ENCODE measurements around the gene ENDOU. TPM values are rescaled to one million over a fixed set of nuclear protein-coding genes. Genes with fewer than 3 reads are reported as not detected.

ENDOU gene
- total RNA-seq, 4 donors from 2014 or later, result 0.32 TPM; not detected in 3

- intact Hi-C loops (cut with DNase I; ENCODE audit: low total_unique reads), result no loop called here
- H3K4me3 ChIP-seq, result peak within 1 kb of the TSS; percentile 44 to 56 (median 46)
- H3K27me3 ChIP-seq, result no peaks in the 10 kb centered on the region
- in situ Hi-C loops (cut with MboI; ENCODE audit: low pct_ligation_motif_present in 1 of 4, low pct_unique_long_range_greater_than_20kb in 1 of 4, low sequenced_read_pairs in 3 of 4), result no loop called here
- peaks cover 16 to 45% (median 39%) of the 10 kb centered on the region in 4 donors for H3K4me1 ChIP-seq
- peak within 1 kb of the TSS; percentile 78 to 84 (median 82) for H3K27ac ChIP-seq
- 0 to 2% methylated on average over 16 to 40 of the region's 57 CpGs for WGBS, 2 donors (ENCODE audit: low coverage in 1 of 2)
- H3K36me3 ChIP-seq, result no peaks in the 10 kb centered on the region
- no peaks in the 10 kb centered on the region for H3K9me3 ChIP-seq
- TF ChIP-seq CTCF (IDR thresholded peaks at IDR 0.05), result peak; percentile 44 to 77 (median 51)
- TF ChIP-seq EP300 (IDR thresholded peaks at IDR 0.05; ENCODE audit: low read depth), result peak; percentile 13
- peak; percentile 35 to 55 (median 48) for TF ChIP-seq POLR2AphosphoS5 (IDR thresholded peaks at IDR 0.05)
- TF ChIP-seq POLR2A (IDR thresholded peaks at IDR 0.05), result peak; percentile 50
- DNase-seq, result peak; percentile 86
Observed at GRCh38 chr12:47758834-47759690, 33.8 kb upstream of the ENDOU start, which contains the start of gene RAPGEF3. TSS of gene RAPGEF3 (minus strand) at chr12:47758880. CDS start at chr12:47758556, 324 bp downstream.

GRCh38 chr12:47758584-47758833 lies 33.2 kb upstream of the ENDOU start:
- H3K27me3 ChIP-seq, result no peaks in the 10 kb centered on the region
- no peak for DNase-seq
- intact Hi-C loops (cut with DNase I; ENCODE audit: low total_unique reads), result no loop called here
- H3K4me3 ChIP-seq, result peak overlapping the region; percentile 44 to 56 (median 46)
- H3K9me3 ChIP-seq, result no peaks in the 10 kb centered on the region
- peak overlapping the region; percentile 78 to 84 (median 82) for H3K27ac ChIP-seq
- 9% methylated on average over 3 of the region's 10 CpGs; no CpG with 5 or more reads in 1 of the 2 donors for WGBS, 2 donors (ENCODE audit: low coverage in 1 of 2)
- in situ Hi-C loops (cut with MboI; ENCODE audit: low pct_ligation_motif_present in 1 of 4, low pct_unique_long_range_greater_than_20kb in 1 of 4, low sequenced_read_pairs in 3 of 4), result no loop called here
- TF ChIP-seq POLR2AphosphoS5 (IDR thresholded peaks at IDR 0.05), result no peak
- no peak for TF ChIP-seq EP300 (IDR thresholded peaks at IDR 0.05; ENCODE audit: low read depth)
- no peak for TF ChIP-seq CTCF (IDR thresholded peaks at IDR 0.05)
- TF ChIP-seq POLR2A (IDR thresholded peaks at IDR 0.05), result no peak
- no peaks in the 10 kb centered on the region for H3K36me3 ChIP-seq
- peaks cover 20 to 51% (median 44%) of the 10 kb centered on the region in 4 donors for H3K4me1 ChIP-seq

GRCh38 chr12:47757840-47758583 lies 32.7 kb upstream of the ENDOU start:
- in situ Hi-C loops (cut with MboI; ENCODE audit: low pct_ligation_motif_present in 1 of 4, low pct_unique_long_range_greater_than_20kb in 1 of 4, low sequenced_read_pairs in 3 of 4) (no loop called here), intact Hi-C loops (cut with DNase I; ENCODE audit: low total_unique reads) (no loop called here)
- no peak for TF ChIP-seq POLR2A (IDR thresholded peaks at IDR 0.05)
- no peak for TF ChIP-seq EP300 (IDR thresholded peaks at IDR 0.05; ENCODE audit: low read depth)
- TF ChIP-seq POLR2AphosphoS5 (IDR thresholded peaks at IDR 0.05), result no peak
- TF ChIP-seq CTCF (IDR thresholded peaks at IDR 0.05), result no peak
- DNase-seq, result peak; percentile 14
- Histone ChIP-seq H3K4me3 (peak overlapping the region; percentile 44 to 56 (median 46)), H3K4me1 (peaks cover 23 to 56% (median 49%) of the 10 kb centered on the region in 4 donors), H3K9me3 (no peaks in the 10 kb centered on the region), H3K27ac (peak overlapping the region; percentile 78 to 84 (median 82)), H3K27me3 (no peaks in the 10 kb centered on the region), H3K36me3 (no peaks in the 10 kb centered on the region)
- 33 to 62% methylated on average over 5 to 18 of the region's 20 CpGs for WGBS, 2 donors (ENCODE audit: low coverage in 1 of 2)

- no peak for DNase-seq
- Histone ChIP-seq H3K27me3 (no peaks in the 10 kb centered on the region), H3K27ac (peak overlapping the region in 3 of 4 donors; percentile 78 to 83 (median 80)), H3K4me3 (peak overlapping the region in 2 of 4 donors; percentile 47 to 56), H3K9me3 (no peaks in the 10 kb centered on the region), H3K36me3 (no peaks in the 10 kb centered on the region), H3K4me1 (peaks cover 23 to 61% (median 50%) of the 10 kb centered on the region in 4 donors)
- intact Hi-C loops (cut with DNase I; ENCODE audit: low total_unique reads) (no loop called here), in situ Hi-C loops (cut with MboI; ENCODE audit: low pct_ligation_motif_present in 1 of 4, low pct_unique_long_range_greater_than_20kb in 1 of 4, low sequenced_read_pairs in 3 of 4) (no loop called here)
- TF ChIP-seq POLR2A (IDR thresholded peaks at IDR 0.05), result no peak
- TF ChIP-seq EP300 (IDR thresholded peaks at IDR 0.05; ENCODE audit: low read depth), result no peak
- no peak for TF ChIP-seq CTCF (IDR thresholded peaks at IDR 0.05)
- no peak for TF ChIP-seq POLR2AphosphoS5 (IDR thresholded peaks at IDR 0.05)
- WGBS, 2 donors (ENCODE audit: low coverage in 1 of 2), result 63 to 83% methylated on average over 4 to 7 of the region's 7 CpGs
Observed at GRCh38 chr12:47757364-47757839, 32.1 kb upstream of the ENDOU start.
